OCI-LY1 (cell line): ENCODE data around the gene BMPR2.

Experiments
- H2AFZ ChIP-seq: fragments of 200-600 bp; sonication (generic), shearing (Covaris generic); 2 replicates; pipeline ENCODE4 v1.6.0; 2014; ENCODE audit warnings: antibody characterized with exemption, mild to moderate bottlenecking, low read length
- H3F3A ChIP-seq: fragments of 200-600 bp; sonication (generic), shearing (Covaris generic); 2 replicates; pipeline ENCODE4 v1.6.0; 2014; ENCODE audit warnings: mild to moderate bottlenecking, antibody characterized with exemption, low read length, moderate library complexity; ENCODE audit not compliant: insufficient read depth
- H3K27ac ChIP-seq: fragments of 200-600 bp; sonication (generic); 2 replicates; pipeline ENCODE4 v1.5.1; 2014; ENCODE audit warnings: low read length, mixed run types, mild to moderate bottlenecking, low read depth; ENCODE audit not compliant: poor library complexity, severe bottlenecking
- H3K27me3 ChIP-seq: fragments of 200-600 bp; sonication (generic); 2 replicates; pipeline ENCODE4 v1.6.0; 2014; ENCODE audit warnings: antibody characterized with exemption, mild to moderate bottlenecking, low read length, moderate library complexity; ENCODE audit not compliant: insufficient read depth
- H3K36me3 ChIP-seq: fragments of 200-600 bp; sonication (generic); 2 replicates; pipeline ENCODE4 v1.6.1; 2014; ENCODE audit warnings: mild to moderate bottlenecking, antibody characterized with exemption, low read length, moderate library complexity, mixed read lengths; ENCODE audit not compliant: insufficient read depth
- H3K4me1 ChIP-seq: fragments of 200-600 bp; sonication (generic); 2 replicates; pipeline ENCODE4 v1.5.1; 2014; ENCODE audit warnings: mild to moderate bottlenecking, low read length, moderate library complexity; ENCODE audit not compliant: insufficient read depth, severe bottlenecking
- H3K4me2 ChIP-seq: fragments of 200-600 bp; sonication (generic), shearing (Covaris generic); 2 replicates; pipeline ENCODE4 v1.6.1; 2014; ENCODE audit warnings: low read length
- H3K4me3 ChIP-seq: fragments of 200-600 bp; sonication (generic); 2 replicates; pipeline ENCODE4 v1.5.1; 2014; ENCODE audit warnings: low read length, low read depth, mild to moderate bottlenecking, mixed read lengths; ENCODE audit not compliant: poor library complexity, severe bottlenecking
- H3K79me2 ChIP-seq: fragments of 200-600 bp; shearing (Covaris generic); 2 replicates; pipeline ENCODE4 v1.6.1; 2016; ENCODE audit warnings: mixed run types, low read length, mixed read lengths; ENCODE audit not compliant: insufficient read depth
- H3K9ac ChIP-seq: fragments of 200-600 bp; sonication (generic), shearing (Covaris generic); 2 replicates; pipeline ENCODE4 v1.6.1; 2014; ENCODE audit warnings: mild to moderate bottlenecking, low read length, mixed read lengths
- H3K9me2 ChIP-seq: fragments of 200-600 bp; sonication (generic), shearing (Covaris generic); 2 replicates; pipeline ENCODE4 v1.6.1; 2014; ENCODE audit warnings: low read depth, mild to moderate bottlenecking, low read length, mixed read lengths
- H3K9me3 ChIP-seq: fragments of 200-600 bp; shearing (Covaris generic); 2 replicates; pipeline ENCODE4 v1.6.1; 2014; ENCODE audit warnings: low read length, mixed read lengths
- H4K20me1 ChIP-seq: fragments of 200-600 bp; sonication (generic), shearing (Covaris generic); 2 replicates; pipeline ENCODE4 v1.6.0; 2016; ENCODE audit warnings: mild to moderate bottlenecking, low read length; ENCODE audit not compliant: insufficient read depth
- CTCF ChIP-seq: fragments of 200-600 bp; sonication (generic), shearing (Covaris generic); IDR thresholded peaks from 2 replicates; pipeline ENCODE4 v1.5.1; 2017; ENCODE audit warnings: mild to moderate bottlenecking, antibody characterized with exemption, low read length, moderate library complexity, mixed read lengths
- EZH2 ChIP-seq: fragments of 200-600 bp; sonication (generic), shearing (Covaris generic); IDR thresholded peaks from 2 replicates; pipeline ENCODE4 v1.8.0; 2017; ENCODE audit warnings: borderline replicate concordance, mixed run types, mild to moderate bottlenecking, antibody characterized with exemption, low read length, moderate library complexity, mixed read lengths

BMPR2 gene

GRCh38 chr2:202376460-202377206, 506 bp downstream of the BMPR2 start:
- peak overlapping the region; percentile 68; the same call in 1 of the 2 replicates for H2AFZ ChIP-seq
- peak overlapping the region; percentile 74 for H3K4me3 ChIP-seq
- TF ChIP-seq EZH2 (no peak), CTCF (no peak)
- peaks cover 41% of the 10 kb centered on the region for H3K4me1 ChIP-seq
- H3K9ac ChIP-seq = peak overlapping the region; percentile 64
- H3K27ac ChIP-seq = no peak overlapping the region
- no peaks in the 10 kb centered on the region; the same call in 1 of the 2 replicates for H3K27me3 ChIP-seq
- no peaks in the 10 kb centered on the region; the same call in 1 of the 2 replicates for H3F3A ChIP-seq
- no peaks in the 10 kb centered on the region for H3K9me2 ChIP-seq
- H3K4me2 ChIP-seq = peak overlapping the region; percentile 78
- H3K9me3 ChIP-seq = no peaks in the 10 kb centered on the region
- no peaks in the 10 kb centered on the region for H3K36me3 ChIP-seq
- no peaks in the 10 kb centered on the region for H3K79me2 ChIP-seq
- H4K20me1 ChIP-seq = no peaks in the 10 kb centered on the region

- Histone ChIP-seq H4K20me1 (no peaks in the 10 kb centered on the region), H3K9me2 (no peaks in the 10 kb centered on the region), H3F3A (no peaks in the 10 kb centered on the region; the same call in 1 of the 2 replicates), H3K36me3 (no peaks in the 10 kb centered on the region), H3K9ac (peak overlapping the region; percentile 64), H3K9me3 (no peaks in the 10 kb centered on the region), H3K79me2 (no peaks in the 10 kb centered on the region), H3K27ac (no peak overlapping the region), H3K4me2 (peak overlapping the region; percentile 78), H3K27me3 (no peaks in the 10 kb centered on the region; the same call in 1 of the 2 replicates), H3K4me3 (peak overlapping the region; percentile 74), H2AFZ (no peak overlapping the region), H3K4me1 (peaks cover 41% of the 10 kb centered on the region)
- no peak for TF ChIP-seq EZH2
- TF ChIP-seq CTCF = no peak
Measured at GRCh38 chr2:202377207-202377761, 1.2 kb downstream of the BMPR2 start.

- Histone ChIP-seq H3K9me3 (no peaks in the 10 kb centered on the region), H3F3A (no peaks in the 10 kb centered on the region; the same call in 1 of the 2 replicates), H3K4me2 (peak overlapping the region; percentile 78), H4K20me1 (no peaks in the 10 kb centered on the region), H3K36me3 (no peaks in the 10 kb centered on the region), H3K27ac (no peak overlapping the region), H3K9me2 (no peaks in the 10 kb centered on the region), H3K79me2 (no peaks in the 10 kb centered on the region), H3K27me3 (no peaks in the 10 kb centered on the region; the same call in 1 of the 2 replicates), H3K9ac (peak overlapping the region; percentile 64), H3K4me3 (peak overlapping the region; percentile 74), H2AFZ (no peak overlapping the region), H3K4me1 (peaks cover 41% of the 10 kb centered on the region)
- TF ChIP-seq CTCF = no peak
- TF ChIP-seq EZH2 = no peak
Measured at GRCh38 chr2:202378001-202378400, 1.9 kb downstream of the BMPR2 start.
